OCI-LY7 (cell line): Measurements from ENCODE around the gene BAZ1A. TPM values are rescaled to one million over a fixed set of nuclear protein-coding genes. Genes with fewer than 3 reads are reported as not detected.

Experiments used
- BruUV-seq: library from RNA; stranded (reverse); fragments of 400-500 nt; replicated peaks from 2 replicates; lab custom pipeline; 2021; lab: Mats Ljungman, UMichigan
- CTCF ChIA-PET: fragments of 300-600 bp; sonication (Branson Sonifier 250); formaldehyde crosslinking; loops from one replicate; lab custom pipeline; 2022; ENCODE audit warnings: antibody characterized with exemption; ENCODE audit not compliant: unreplicated experiment; lab: Charles Lee
- POLR2A ChIA-PET: fragments of 300-600 bp; sonication (Branson Sonifier 250); formaldehyde crosslinking; loops from one replicate; lab custom pipeline; 2022; ENCODE audit warnings: antibody characterized with exemption; lab: Charles Lee
- DNase-seq: peaks from one replicate; pipeline ENCODE4 v3.0.0-alpha.2; 2015; ENCODE audit warnings: low spot score
- H2AFZ ChIP-seq: fragments of 200-600 bp; sonication (generic), shearing (Covaris generic); 2 replicates; pipeline ENCODE4 v1.6.1; 2014; ENCODE audit warnings: mild to moderate bottlenecking, antibody characterized with exemption, low read length, moderate library complexity
- H3K27ac ChIP-seq: fragments of 200-600 bp; sonication (generic); 2 replicates; pipeline ENCODE4 v1.5.1; 2014; ENCODE audit warnings: mixed run types, low read depth, mild to moderate bottlenecking, moderate library complexity, low read length, inconsistent platforms; ENCODE audit not compliant: poor library complexity, severe bottlenecking
- H3K36me3 ChIP-seq: fragments of 200-600 bp; sonication (generic); 2 replicates; pipeline ENCODE4 v1.6.1; 2014; ENCODE audit warnings: mild to moderate bottlenecking, antibody characterized with exemption, low read length, moderate library complexity, mixed read lengths; ENCODE audit not compliant: insufficient read depth
- H3K4me1 ChIP-seq: fragments of 200-600 bp; sonication (generic); 2 replicates; pipeline ENCODE4 v1.5.1; 2014; ENCODE audit warnings: mild to moderate bottlenecking, low read length; ENCODE audit not compliant: insufficient read depth, poor library complexity, severe bottlenecking
- H3K4me2 ChIP-seq: fragments of 200-600 bp; sonication (generic); 2 replicates; pipeline ENCODE4 v1.6.1; 2014; ENCODE audit warnings: mild to moderate bottlenecking, low read length
- H3K4me3 ChIP-seq: fragments of 200-600 bp; sonication (generic); 2 replicates; pipeline ENCODE4 v1.5.1; 2014; ENCODE audit warnings: mild to moderate bottlenecking, low read depth, low read length; ENCODE audit not compliant: poor library complexity, severe bottlenecking
- H3K79me2 ChIP-seq: fragments of 200-600 bp; sonication (generic); 2 replicates; pipeline ENCODE4 v1.6.1; 2016; ENCODE audit warnings: low read depth, mild to moderate bottlenecking, low read length, moderate library complexity, mixed read lengths; ENCODE audit not compliant: insufficient read depth
- H3K9me2 ChIP-seq: fragments of 200-600 bp; sonication (generic); 2 replicates; pipeline ENCODE4 v1.6.1; 2016; ENCODE audit warnings: mild to moderate bottlenecking, low read length, mixed read lengths; ENCODE audit not compliant: insufficient read depth
- H3K9me3 ChIP-seq: fragments of 200-600 bp; sonication (generic); 2 replicates; pipeline ENCODE4 v1.6.1; 2014; ENCODE audit warnings: mild to moderate bottlenecking, mixed run types, low read length, mixed read lengths
- H4K20me1 ChIP-seq: fragments of 200-600 bp; sonication (generic); 2 replicates; pipeline ENCODE4 v1.6.1; 2014; ENCODE audit warnings: mild to moderate bottlenecking, antibody characterized with exemption, low read length, moderate library complexity, mixed read lengths; ENCODE audit not compliant: insufficient read depth
- EZH2phosphoT487 ChIP-seq: fragments of 200-600 bp; sonication (generic); IDR thresholded peaks from 2 replicates; pipeline ENCODE4 v1.6.1; 2018; ENCODE audit warnings: low read depth, borderline replicate concordance, mild to moderate bottlenecking, mixed run types, antibody characterized with exemption, low read length, moderate library complexity, mixed read lengths
- intact Hi-C: fragments of 100-400 bp; cut with micrococcal nuclease; formaldehyde crosslinking; loops from one replicate; pipeline ENCODE4 v1.10.0; 2022; ENCODE audit not compliant: unreplicated experiment
- total RNA-seq, 2 experiments: library from RNA; depleted of rRNA in 1 of 2; stranded (reverse); fragments of >200 nt in 1 of 2; shearing (Covaris generic) in 1 of 2; gene quantifications; 2 replicates each; pipeline ENCODE4 v1.2.3, GENCODE V29; 2014 to 2022
- TF ChIP-seq, protein P1 (sequence below): fragments of 200-600 bp; sonication (generic); conservative IDR thresholded peaks from 2 replicates; pipeline ENCODE4 v1.5.1; 2014; ENCODE audit warnings: mild to moderate bottlenecking, antibody characterized with exemption, low read length, moderate library complexity, mixed read lengths

BAZ1A gene
- total RNA-seq, 2 experiments from 2014 or later: 42.2 to 58.6 TPM

DNA sequence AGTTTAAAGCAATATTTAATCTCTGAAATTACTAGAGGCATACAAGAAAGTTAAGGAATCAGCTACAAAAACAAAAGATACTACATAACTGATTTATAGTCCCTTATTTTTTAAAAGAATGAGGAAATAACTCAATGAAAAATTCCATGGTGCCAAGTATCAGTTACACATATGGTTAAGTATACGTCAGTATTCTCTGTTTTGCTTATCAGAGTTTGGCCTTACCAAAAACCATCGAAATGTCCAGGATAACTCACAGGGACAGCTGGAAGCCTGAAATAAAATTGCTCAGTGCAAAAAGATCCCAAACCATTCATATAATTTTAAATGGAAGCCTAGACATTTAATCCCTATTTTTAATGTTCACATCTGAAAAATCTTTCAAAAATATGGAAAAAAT is 164.4 kb downstream of the BAZ1A start:
- H3K4me3 ChIP-seq: peak overlapping the region; percentile 92
- peaks cover 50% of the 10 kb centered on the region for H3K79me2 ChIP-seq
- no peak overlapping the region; the same call in 1 of the 2 replicates for H2AFZ ChIP-seq
- POLR2A ChIA-PET: interaction anchor here (0.5 to 2.6 kb wide), 13 partner anchors 9 to 523 kb away, joined by 3 to 17 read pairs (median 3); no protein-coding TSS in a partner anchor
- peaks cover 48% of the 10 kb centered on the region for H3K4me1 ChIP-seq
- peak overlapping the region; percentile 87 for H3K27ac ChIP-seq
- H3K4me2 ChIP-seq: peak overlapping the region; percentile 94
- intact Hi-C loops: loop anchor here (5.0 kb wide), 4 partner anchors 162 to 582 kb away; partner anchors contain the start of genes PPP2R3C, PRORP, PSMA6 and SRP54
- H3K9me3 ChIP-seq: no peaks in the 10 kb centered on the region
- no peaks in the 10 kb centered on the region for H4K20me1 ChIP-seq
- H3K9me2 ChIP-seq: no peaks in the 10 kb centered on the region
- no peak for DNase-seq
- TF ChIP-seq EZH2phosphoT487: no peak
- TF ChIP-seq, protein P1, sequence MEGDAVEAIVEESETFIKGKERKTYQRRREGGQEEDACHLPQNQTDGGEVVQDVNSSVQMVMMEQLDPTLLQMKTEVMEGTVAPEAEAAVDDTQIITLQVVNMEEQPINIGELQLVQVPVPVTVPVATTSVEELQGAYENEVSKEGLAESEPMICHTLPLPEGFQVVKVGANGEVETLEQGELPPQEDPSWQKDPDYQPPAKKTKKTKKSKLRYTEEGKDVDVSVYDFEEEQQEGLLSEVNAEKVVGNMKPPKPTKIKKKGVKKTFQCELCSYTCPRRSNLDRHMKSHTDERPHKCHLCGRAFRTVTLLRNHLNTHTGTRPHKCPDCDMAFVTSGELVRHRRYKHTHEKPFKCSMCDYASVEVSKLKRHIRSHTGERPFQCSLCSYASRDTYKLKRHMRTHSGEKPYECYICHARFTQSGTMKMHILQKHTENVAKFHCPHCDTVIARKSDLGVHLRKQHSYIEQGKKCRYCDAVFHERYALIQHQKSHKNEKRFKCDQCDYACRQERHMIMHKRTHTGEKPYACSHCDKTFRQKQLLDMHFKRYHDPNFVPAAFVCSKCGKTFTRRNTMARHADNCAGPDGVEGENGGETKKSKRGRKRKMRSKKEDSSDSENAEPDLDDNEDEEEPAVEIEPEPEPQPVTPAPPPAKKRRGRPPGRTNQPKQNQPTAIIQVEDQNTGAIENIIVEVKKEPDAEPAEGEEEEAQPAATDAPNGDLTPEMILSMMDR: no peak
- CTCF ChIA-PET: no interaction called here
- no TSS peak for BruUV-seq
- peaks cover 44% of the 10 kb centered on the region for H3K36me3 ChIP-seq

DNA sequence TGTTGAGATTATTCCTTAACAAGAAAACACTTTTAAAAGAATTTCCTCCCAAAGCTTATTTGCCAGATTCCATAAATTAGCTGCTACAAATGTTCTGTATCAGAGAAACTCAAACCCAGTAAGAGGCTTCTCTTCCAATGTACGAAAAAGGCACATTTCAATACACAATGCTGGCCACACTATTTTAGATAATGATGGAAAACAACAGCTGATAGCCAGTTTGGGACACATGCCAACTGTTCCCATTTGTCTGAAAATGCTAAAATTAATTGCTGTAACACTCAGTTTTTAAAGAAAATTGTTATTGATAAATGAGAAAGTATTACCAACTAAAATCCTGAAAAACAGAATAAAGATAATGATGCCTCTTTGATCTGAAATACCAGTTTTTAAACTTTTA is 165.2 kb downstream of the BAZ1A start:
- no TSS peak for BruUV-seq
- H2AFZ ChIP-seq: no peak overlapping the region; the same call in 1 of the 2 replicates
- no peaks in the 10 kb centered on the region for H3K9me2 ChIP-seq
- peaks cover 44% of the 10 kb centered on the region for H3K36me3 ChIP-seq
- peak overlapping the region; percentile 92 for H3K4me3 ChIP-seq
- POLR2A ChIA-PET: interaction anchor here (0.6 to 2.6 kb wide), 13 partner anchors 9 to 523 kb away, joined by 3 to 17 read pairs (median 3); no protein-coding TSS in a partner anchor
- H3K4me2 ChIP-seq: peak overlapping the region; percentile 94
- no peaks in the 10 kb centered on the region for H3K9me3 ChIP-seq
- H3K4me1 ChIP-seq: peaks cover 40% of the 10 kb centered on the region
- DNase-seq: no peak
- intact Hi-C loops: loop anchor here (5.0 kb wide), 4 partner anchors 162 to 582 kb away; partner anchors contain the start of genes PPP2R3C, PRORP, PSMA6 and SRP54
- H3K27ac ChIP-seq: peak overlapping the region; percentile 87
- CTCF ChIA-PET: interaction anchor here (1.4 kb wide), 1 partner anchor 10 kb away, joined by 3 read pairs; no protein-coding TSS in a partner anchor
- TF ChIP-seq, protein P1: no peak
- TF ChIP-seq EZH2phosphoT487: no peak
- no peaks in the 10 kb centered on the region for H4K20me1 ChIP-seq
- H3K79me2 ChIP-seq: peaks cover 50% of the 10 kb centered on the region

DNA sequence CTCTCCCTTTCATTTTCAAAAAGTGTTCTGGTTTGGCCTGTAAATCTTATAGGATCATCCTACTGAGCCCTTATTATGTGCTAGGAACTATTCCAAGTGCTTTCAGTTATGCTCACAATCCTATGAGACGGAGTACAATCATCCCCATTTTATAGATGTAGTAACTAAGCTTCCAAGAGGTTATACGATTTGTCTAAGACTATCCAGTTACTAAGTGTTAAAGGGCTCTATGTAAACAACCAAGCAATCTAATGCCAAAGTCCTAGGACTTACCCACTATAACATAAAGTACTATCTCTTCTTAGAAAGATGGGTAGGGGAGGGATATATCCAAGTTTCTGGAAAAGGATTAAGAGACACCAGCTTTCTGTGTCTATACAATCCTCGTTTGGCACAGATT is 167.4 kb downstream of the BAZ1A start:
- Histone ChIP-seq H3K4me3 (no peak overlapping the region), H3K9me2 (no peaks in the 10 kb centered on the region), H2AFZ (no peak overlapping the region), H3K36me3 (peaks cover 34% of the 10 kb centered on the region), H3K27ac (no peak overlapping the region), H3K4me2 (no peak overlapping the region), H4K20me1 (no peaks in the 10 kb centered on the region), H3K79me2 (peaks cover 36% of the 10 kb centered on the region), H3K4me1 (peaks cover 39% of the 10 kb centered on the region), H3K9me3 (no peaks in the 10 kb centered on the region)
- TF ChIP-seq, protein P1: no peak
- TF ChIP-seq EZH2phosphoT487: no peak
- no TSS peak for BruUV-seq
- ChIA-PET POLR2A (interaction anchor here (1.0 to 1.6 kb wide), 6 partner anchors 8 to 79 kb away, joined by 3 to 5 read pairs (median 3); no protein-coding TSS in a partner anchor), CTCF (no interaction called here)
- DNase-seq: no peak
- intact Hi-C loops: no loop called here
